Sigmoid colon (tissue), 7 donors: ENCODE data around the gene THBS3. TPM values are rescaled to one million over a fixed set of nuclear protein-coding genes. Genes with fewer than 3 reads are reported as not detected.

Experiments used
- DNase-seq: peaks from one replicate; pipeline ENCODE4 v3.0.0-alpha.2; 2019
- H3K27ac ChIP-seq, 4 donors: fragments of 200-600 bp; sonication (generic); one replicate each; pipeline ENCODE4 v1.5.1; 2016 to 2019; ENCODE audit warnings: mild to moderate bottlenecking in 1 of 4
- H3K27me3 ChIP-seq, 3 donors: fragments of 200-600 bp; sonication (generic); one replicate each; pipeline ENCODE4 v1.5.1; 2019; ENCODE audit warnings: mild to moderate bottlenecking in 1 of 3
- H3K36me3 ChIP-seq, 4 donors: fragments of 200-600 bp; sonication (generic); one replicate each; pipeline ENCODE4 v1.5.1; 2016 to 2019
- H3K4me1 ChIP-seq, 4 donors: fragments of 200-600 bp; sonication (generic); one replicate each; pipeline ENCODE4 v1.5.1; 2017 to 2019
- H3K4me3 ChIP-seq, 4 donors: fragments of 200-600 bp; sonication (generic); one replicate each; pipeline ENCODE4 v1.5.1; 2017 to 2019; ENCODE audit warnings: mild to moderate bottlenecking in 2 of 4, moderate library complexity in 1 of 4
- H3K9me3 ChIP-seq, 4 donors: fragments of 200-600 bp in 3 of 4; sonication (generic) in 3 of 4; one replicate each; pipeline versions ENCODE4 v1.5.1 to v1.6.1; 2013 to 2019
- EP300 ChIP-seq, 4 donors: sonication (generic); formaldehyde crosslinking; IDR thresholded peaks; one replicate each; pipeline ENCODE4 v1.6.1; 2017; ENCODE audit warnings: antibody characterized with exemption in 4 of 4
- POLR2A ChIP-seq, 2 donors: fragments of 450-650 bp; IDR thresholded peaks; one replicate each; pipeline ENCODE4 v1.6.1; 2016; ENCODE audit warnings: antibody characterized with exemption in 2 of 2, mild to moderate bottlenecking in 2 of 2, moderate library complexity in 2 of 2
- POLR2AphosphoS5 ChIP-seq, 4 donors: sonication (generic); formaldehyde crosslinking; IDR thresholded peaks; one replicate each; pipeline ENCODE4 v1.6.1; 2017; ENCODE audit warnings: antibody characterized with exemption in 4 of 4
- WGBS, 2 donors: extraction: QIAGEN DNeasy Blood & Tissue Kit; methylation state at CpG; one replicate each; pipeline ENCODE4 v1.1.7; 2013; 5-methylcytosine and 5-hydroxymethylcytosine counted together
- intact Hi-C: fragments of 100-400 bp; cut with DNase I; formaldehyde crosslinking; loops from one replicate; pipeline ENCODE4 v1.15.1; 2023
- polyA plus RNA-seq, 3 donors: library from polyadenylated mRNA; stranded (reverse); fragments of 200-250 nt; gene quantifications; one replicate each; pipeline ENCODE4 v1.2.3, GENCODE V29; 2013
- total RNA-seq, 4 donors: library from RNA; depleted of rRNA; stranded (reverse); fragments of >200 nt; gene quantifications; one replicate each; pipeline ENCODE4 v1.1.0, GENCODE V29; 2016
- TF ChIP-seq, protein P1 (sequence below), 4 experiments: fragments of 450-650 bp in 3 of 4; fragments of 200-600 bp in 1 of 4; IDR thresholded peaks; one replicate each; pipeline ENCODE4 v1.5.1; 2016 to 2019; ENCODE audit warnings: antibody characterized with exemption in 4 of 4, mild to moderate bottlenecking in 3 of 4, moderate library complexity in 2 of 4
- donor health status: healthy with polysubstance abuse.
- donor health status: Bipolar disorder and iron deficiency.
- donor health status: healthy.

Gene THBS3
- total and polyA plus RNA-seq, 7 donors, result 3.5 to 43.5 (median 13.4) TPM

DNA sequence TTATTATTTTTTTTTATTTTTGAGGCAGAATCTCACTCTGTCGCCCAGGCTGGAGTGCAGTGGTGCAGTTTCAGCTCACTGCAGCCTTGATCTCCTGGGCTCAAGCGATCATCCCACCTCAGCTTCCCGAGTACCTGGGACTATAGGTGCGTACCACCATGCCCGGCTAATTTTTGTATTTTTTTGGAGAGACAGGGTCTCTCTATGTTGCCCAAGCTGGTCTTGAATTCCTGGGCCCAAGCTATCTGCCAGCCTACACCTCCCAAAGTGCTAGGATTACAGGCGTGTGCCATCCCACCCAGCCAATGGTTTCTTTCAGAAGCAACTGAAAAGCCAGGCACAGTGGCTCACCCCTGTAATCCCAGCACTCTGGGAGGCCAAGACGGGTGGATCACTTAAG, 36.9 kb downstream of the THBS3 start:
- Histone ChIP-seq H3K4me1 (peaks cover 0 to 49% (median 35%) of the 10 kb centered on the region in 4 donors), H3K27ac (no peak overlapping the region), H3K27me3 (peaks cover 12 to 33% (median 20%) of the 10 kb centered on the region in 3 donors), H3K9me3 (no peaks in the 10 kb centered on the region), H3K36me3 (peaks cover 7 to 21% (median 14%) of the 10 kb centered on the region in 4 donors), H3K4me3 (no peak overlapping the region)
- intact Hi-C loops, result loop anchor here (5.0 kb wide), 2 partner anchors 34 to 56 kb away; partner anchors contain the start of gene SLC50A1
- TF ChIP-seq, protein P1, sequence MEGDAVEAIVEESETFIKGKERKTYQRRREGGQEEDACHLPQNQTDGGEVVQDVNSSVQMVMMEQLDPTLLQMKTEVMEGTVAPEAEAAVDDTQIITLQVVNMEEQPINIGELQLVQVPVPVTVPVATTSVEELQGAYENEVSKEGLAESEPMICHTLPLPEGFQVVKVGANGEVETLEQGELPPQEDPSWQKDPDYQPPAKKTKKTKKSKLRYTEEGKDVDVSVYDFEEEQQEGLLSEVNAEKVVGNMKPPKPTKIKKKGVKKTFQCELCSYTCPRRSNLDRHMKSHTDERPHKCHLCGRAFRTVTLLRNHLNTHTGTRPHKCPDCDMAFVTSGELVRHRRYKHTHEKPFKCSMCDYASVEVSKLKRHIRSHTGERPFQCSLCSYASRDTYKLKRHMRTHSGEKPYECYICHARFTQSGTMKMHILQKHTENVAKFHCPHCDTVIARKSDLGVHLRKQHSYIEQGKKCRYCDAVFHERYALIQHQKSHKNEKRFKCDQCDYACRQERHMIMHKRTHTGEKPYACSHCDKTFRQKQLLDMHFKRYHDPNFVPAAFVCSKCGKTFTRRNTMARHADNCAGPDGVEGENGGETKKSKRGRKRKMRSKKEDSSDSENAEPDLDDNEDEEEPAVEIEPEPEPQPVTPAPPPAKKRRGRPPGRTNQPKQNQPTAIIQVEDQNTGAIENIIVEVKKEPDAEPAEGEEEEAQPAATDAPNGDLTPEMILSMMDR (IDR thresholded peaks at IDR 0.05), result no peak
- TF ChIP-seq EP300 (IDR thresholded peaks at IDR 0.05) (no peak), POLR2A (IDR thresholded peaks at IDR 0.05) (no peak), POLR2AphosphoS5 (IDR thresholded peaks at IDR 0.05) (no peak)
- 93 to 97% methylated on average over 7 of the region's 7 CpGs for WGBS, 2 donors
- DNase-seq, result no peak

DNA sequence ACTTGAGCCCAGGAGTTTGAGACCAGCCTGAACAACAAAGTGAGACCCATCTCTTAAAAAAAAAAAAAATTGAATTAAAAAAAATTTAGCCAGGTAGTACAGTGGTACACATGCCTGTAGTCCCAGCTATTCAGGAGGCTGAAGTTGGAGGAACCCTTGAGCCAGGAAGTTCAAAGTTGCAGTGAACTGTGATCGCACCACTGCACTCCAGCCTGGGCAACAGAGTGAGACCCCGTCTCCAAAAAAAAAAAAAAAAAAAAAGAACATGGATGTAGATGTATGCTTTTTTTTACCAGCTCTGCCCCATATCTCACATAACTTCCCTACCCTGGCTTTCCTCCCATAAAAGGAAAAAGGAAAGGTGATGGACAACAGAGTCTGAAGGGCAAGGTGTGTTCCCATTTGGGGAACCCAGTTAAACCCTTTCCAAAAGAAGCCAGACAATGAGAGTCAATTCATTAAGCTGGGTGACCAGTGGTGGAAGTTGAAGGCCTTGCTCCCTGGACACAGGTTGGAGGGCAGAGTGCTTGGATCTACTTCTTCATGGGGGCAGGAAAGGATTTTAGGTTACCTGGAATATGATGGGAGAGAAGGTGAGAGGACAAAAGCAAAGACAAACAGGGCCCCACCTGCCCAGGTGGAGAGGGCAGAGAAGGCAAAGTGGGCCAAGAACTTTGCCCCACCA, 37.5 kb downstream of the THBS3 start:
- no peak for TF ChIP-seq POLR2A (IDR thresholded peaks at IDR 0.05)
- TF ChIP-seq EP300 (IDR thresholded peaks at IDR 0.05), result no peak
- TF ChIP-seq, protein P1 (IDR thresholded peaks at IDR 0.05), result no peak
- TF ChIP-seq POLR2AphosphoS5 (IDR thresholded peaks at IDR 0.05), result no peak

DNA sequence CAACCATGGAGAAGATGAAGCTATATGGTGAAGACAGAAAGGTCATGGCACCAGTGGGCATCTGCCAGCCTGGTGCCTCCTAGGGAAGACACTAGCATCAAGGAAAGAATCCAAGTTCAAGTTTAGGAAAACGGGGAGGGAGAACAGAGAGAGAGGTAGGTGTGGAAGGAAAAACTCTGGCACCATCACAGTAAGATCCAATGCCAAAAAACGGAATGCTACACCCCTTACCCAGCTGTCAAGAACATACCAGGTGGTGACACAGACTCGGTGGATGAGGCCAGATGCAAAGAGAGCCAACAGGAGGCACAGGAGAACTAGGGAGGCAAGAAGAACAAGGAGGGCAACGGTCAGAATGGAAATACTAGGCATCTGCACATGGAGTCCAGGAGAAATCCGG, 38.2 kb downstream of the THBS3 start:
- WGBS, 2 donors, result 85 to 88% methylated on average over 5 of the region's 5 CpGs
- H3K4me3 ChIP-seq, result no peak overlapping the region
- H3K27me3 ChIP-seq, result peaks cover 9 to 20% (median 10%) of the 10 kb centered on the region in 3 donors
- no peak for DNase-seq
- peaks cover 7 to 21% (median 14%) of the 10 kb centered on the region in 4 donors for H3K36me3 ChIP-seq
- TF ChIP-seq POLR2AphosphoS5 (IDR thresholded peaks at IDR 0.05), result no peak
- TF ChIP-seq, protein P1 (IDR thresholded peaks at IDR 0.05), result no peak
- no peak for TF ChIP-seq POLR2A (IDR thresholded peaks at IDR 0.05)
- no peak for TF ChIP-seq EP300 (IDR thresholded peaks at IDR 0.05)
- H3K27ac ChIP-seq, result no peak overlapping the region
- intact Hi-C loops, result loop anchor here (5.0 kb wide), 1 partner anchor 42 kb away; the partner anchor contains the start of gene EFNA1
- peaks cover 0 to 47% (median 34%) of the 10 kb centered on the region in 4 donors for H3K4me1 ChIP-seq
- H3K9me3 ChIP-seq, result no peaks in the 10 kb centered on the region

More for the DNA sequence above, 37.5 kb downstream of the THBS3 start:
- 91 to 93% methylated on average over 2 of the region's 2 CpGs for WGBS, 2 donors
- peaks cover 7 to 21% (median 14%) of the 10 kb centered on the region in 4 donors for H3K36me3 ChIP-seq
- H3K27me3 ChIP-seq, result peaks cover 12 to 27% (median 17%) of the 10 kb centered on the region in 3 donors
- DNase-seq, result no peak
- no peak overlapping the region for H3K27ac ChIP-seq
- H3K4me1 ChIP-seq, result peaks cover 0 to 49% (median 35%) of the 10 kb centered on the region in 4 donors
- no peak overlapping the region for H3K4me3 ChIP-seq
- intact Hi-C loops, result loop anchor here (5.0 kb wide), 2 partner anchors 33 to 57 kb away; partner anchors contain the start of gene SLC50A1
- no peaks in the 10 kb centered on the region for H3K9me3 ChIP-seq

DNA sequence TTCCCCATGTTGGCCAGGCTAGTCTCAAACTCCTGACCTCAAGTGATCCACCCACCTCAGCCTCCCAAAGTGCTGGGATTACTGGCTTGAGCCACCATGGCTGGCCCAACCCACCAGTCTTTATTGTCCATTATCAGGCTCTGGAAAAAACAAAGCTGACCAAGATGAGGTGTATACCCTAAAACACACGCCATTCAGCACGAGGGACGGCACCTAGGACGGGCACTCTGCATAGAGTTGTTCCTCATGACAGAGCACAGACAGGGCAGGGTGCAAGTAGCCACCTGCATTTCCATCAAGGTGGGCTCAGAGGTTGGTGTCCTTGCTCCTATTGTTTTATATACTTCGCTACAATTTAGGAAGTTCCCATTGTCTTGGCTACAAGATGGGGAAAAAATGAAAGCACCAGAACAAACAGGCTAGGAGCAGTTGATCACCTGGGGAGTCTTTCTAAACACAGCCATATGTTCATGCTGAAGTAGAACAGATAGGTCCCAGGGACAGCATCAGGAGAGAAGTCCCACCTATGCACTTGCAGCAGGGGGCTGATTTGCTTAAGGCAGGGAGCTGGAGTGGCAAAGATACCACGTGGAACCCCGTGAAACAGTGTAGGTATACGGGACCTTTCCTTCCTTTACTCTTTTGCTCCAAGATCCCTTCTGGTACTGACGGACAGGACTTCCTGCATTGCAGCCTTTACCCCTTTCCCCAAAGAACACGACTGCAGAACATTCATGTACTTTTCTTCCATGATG, 39.1 kb downstream of the THBS3 start:
- Histone ChIP-seq H3K27me3 (peaks cover under 1 to 11% (median under 1%) of the 10 kb centered on the region in 3 donors), H3K9me3 (no peaks in the 10 kb centered on the region), H3K4me3 (no peak overlapping the region), H3K36me3 (peaks cover 7 to 21% (median 14%) of the 10 kb centered on the region in 4 donors), H3K27ac (no peak overlapping the region), H3K4me1 (peaks cover 0 to 38% (median 30%) of the 10 kb centered on the region in 4 donors)
- no peak for TF ChIP-seq POLR2AphosphoS5 (IDR thresholded peaks at IDR 0.05)
- TF ChIP-seq POLR2A (IDR thresholded peaks at IDR 0.05), result no peak
- TF ChIP-seq, protein P1 (IDR thresholded peaks at IDR 0.05), result no peak
- TF ChIP-seq EP300 (IDR thresholded peaks at IDR 0.05), result no peak
- 84 to 90% methylated on average over 10 of the region's 10 CpGs for WGBS, 2 donors
- DNase-seq, result no peak
- intact Hi-C loops, result loop anchor here (1.0 to 5.0 kb wide), 2 partner anchors 41 to 77 kb away; partner anchors contain the start of gene EFNA1
